GM18511 (cell line): ENCODE measurements around the gene GFI1B.
A peak's percentile ranks its signal among the peaks of the same experiment; 100 is the strongest.

ENCODE experiments used
- ATAC-seq: cut with Tn5 transposase; IDR thresholded peaks from one replicate; pipeline ENCODE4 v1.9.1; 2021; ENCODE audit warnings: mild to moderate bottlenecking, moderate library complexity; ENCODE audit not compliant: unreplicated experiment

GFI1B gene

GRCh38 chr9:132978451-132979131 is at the start of gene GFI1B:
Gene GFI1B (plus strand): TSS chr9:132978694. CDS start chr9:132986679, 7,985 bp downstream.
- no peak for ATAC-seq

- no peak for ATAC-seq
Measured at GRCh38 chr9:132931178-132931735, 47.2 kb upstream of the GFI1B start.

GRCh38 chr9:132935026-132935425 is 43.5 kb upstream of the GFI1B start:
- no peak for ATAC-seq

- ATAC-seq = no peak
Measured at GRCh38 chr9:132937463-132937901, 41.0 kb upstream of the GFI1B start.

- ATAC-seq = no peak
Measured at GRCh38 chr9:132939169-132939568, 39.3 kb upstream of the GFI1B start.

GRCh38 chr9:132942541-132943182 is 35.8 kb upstream of the GFI1B start:
- no peak for ATAC-seq

- ATAC-seq = peak; percentile 11
Measured at GRCh38 chr9:132943651-132944293, 34.7 kb upstream of the GFI1B start.

GRCh38 chr9:132944294-132945185 is 34.0 kb upstream of the GFI1B start, which contains the start of gene TSC1:
Gene TSC1 (minus strand): TSS chr9:132944616. CDS start chr9:132928872, 15,744 bp downstream.
- peak; percentile 64 for ATAC-seq

- ATAC-seq = peak; percentile 8
Measured at GRCh38 chr9:132945186-132946130, 33.0 kb upstream of the GFI1B start.

- no peak for ATAC-seq
Measured at GRCh38 chr9:132946211-132946610, 32.3 kb upstream of the GFI1B start.

- no peak for ATAC-seq
Measured at GRCh38 chr9:132946631-132947295, 31.7 kb upstream of the GFI1B start.

- ATAC-seq = no peak
Measured at GRCh38 chr9:132947756-132948155, 30.7 kb upstream of the GFI1B start.

GRCh38 chr9:132948482-132949050 is 29.9 kb upstream of the GFI1B start:
- no peak for ATAC-seq

GRCh38 chr9:132949709-132950108 is 28.8 kb upstream of the GFI1B start:
- no peak for ATAC-seq

- ATAC-seq = no peak
Measured at GRCh38 chr9:132955123-132955522, 23.4 kb upstream of the GFI1B start.

GRCh38 chr9:132955768-132956167 is 22.7 kb upstream of the GFI1B start:
- ATAC-seq = no peak

GRCh38 chr9:132957805-132958204 is 20.7 kb upstream of the GFI1B start:
- ATAC-seq = no peak

GRCh38 chr9:132961002-132961401 is 17.5 kb upstream of the GFI1B start:
- no peak for ATAC-seq

GRCh38 chr9:132965478-132965877 is 13.0 kb upstream of the GFI1B start:
- no peak for ATAC-seq
